IMR-90 (cell line): ENCODE measurements around the gene ANKMY1. TPM values are rescaled to one million over a fixed set of nuclear protein-coding genes. Genes with fewer than 3 reads are reported as not detected.

Experiments
- ATAC-seq: fragments of 200-7000 bp; cut with Tn5 transposase; 2 replicates; pipeline ENCODE4 v1.9.1; 2020; ENCODE audit warnings: low read depth, mild to moderate bottlenecking, moderate library complexity
- BruUV-seq: library from RNA; stranded (reverse); fragments of 400-500 nt; replicated peaks from 2 replicates; lab custom pipeline; 2021; lab: Mats Ljungman, UMichigan
- CTCF ChIA-PET: fragments of 300-600 bp; formaldehyde crosslinking; extraction: SDS; loops from one replicate; lab custom pipeline; 2021; ENCODE audit warnings: antibody characterized with exemption; lab: Yijun Ruan, JAX
- POLR2A ChIA-PET: fragments of 300-600 bp; sonication (Branson Sonifier 250); formaldehyde crosslinking; loops from one replicate; lab custom pipeline; 2022; ENCODE audit warnings: antibody characterized with exemption; ENCODE audit not compliant: unreplicated experiment; lab: Charles Lee
- DNase-seq: peaks from one replicate; pipeline ENCODE4 v3.0.0; 2013
- H2AFZ ChIP-seq: replicated peaks from 2 replicates; pipeline ENCODE3; 2013; ENCODE audit warnings: low read length, mild to moderate bottlenecking; ENCODE audit not compliant: poor library complexity
- H2AK5ac ChIP-seq: 2 replicates; pipeline ENCODE4 v1.6.1; 2013; ENCODE audit warnings: low read depth, low read length, inconsistent platforms
- H2AK9ac ChIP-seq: replicated peaks from 2 replicates; pipeline ENCODE3; 2013; ENCODE audit warnings: mild to moderate bottlenecking, low read depth, low read length, moderate library complexity; ENCODE audit not compliant: poor library complexity
- H2BK120ac ChIP-seq: 2 replicates; pipeline ENCODE4 v1.6.1; 2013; ENCODE audit warnings: low read depth, low read length, inconsistent platforms
- H2BK15ac ChIP-seq: 3 replicates; pipeline ENCODE4 v1.6.1; 2013; ENCODE audit warnings: low read depth, low read length, inconsistent platforms
- H2BK20ac ChIP-seq: 2 replicates; pipeline ENCODE4 v1.6.1; 2013; ENCODE audit warnings: low read depth, mild to moderate bottlenecking, inconsistent platforms, low read length, moderate library complexity
- H2BK5ac ChIP-seq: 2 replicates; pipeline ENCODE4 v1.6.1; 2013; ENCODE audit warnings: mild to moderate bottlenecking, low read depth, low read length, inconsistent platforms; ENCODE audit not compliant: poor library complexity, severe bottlenecking
- H3K14ac ChIP-seq: replicated peaks from 2 replicates; pipeline ENCODE4 v1.6.1; 2013; ENCODE audit warnings: low read depth, low read length, inconsistent platforms
- H3K18ac ChIP-seq: 2 replicates; pipeline ENCODE4 v1.6.1; 2013; ENCODE audit warnings: low read depth, low read length, control low read depth
- H3K23ac ChIP-seq: 2 replicates; pipeline ENCODE4 v1.6.1; 2013; ENCODE audit warnings: low read depth, low read length, inconsistent platforms
- H3K27ac ChIP-seq: 2 replicates; pipeline ENCODE4 v1.5.1; 2013; ENCODE audit warnings: mild to moderate bottlenecking, control low read depth, low read length; ENCODE audit not compliant: insufficient read depth
- H3K27me3 ChIP-seq: 2 replicates; pipeline ENCODE4 v1.6.1; 2013; ENCODE audit warnings: low read length; ENCODE audit not compliant: control insufficient read depth, insufficient read depth
- H3K36me3 ChIP-seq: 2 replicates; pipeline ENCODE4 v1.6.1; 2013; ENCODE audit warnings: low read length, mixed read lengths; ENCODE audit not compliant: control insufficient read depth, insufficient read depth
- H3K4ac ChIP-seq: 2 replicates; pipeline ENCODE4 v1.6.1; 2013; ENCODE audit warnings: low read depth, low read length, inconsistent platforms
- H3K4me1 ChIP-seq: 2 replicates; pipeline ENCODE4 v1.6.1; 2013; ENCODE audit warnings: low read length, mixed read lengths; ENCODE audit not compliant: control insufficient read depth, insufficient read depth
- H3K4me2 ChIP-seq: 2 replicates; pipeline ENCODE4 v1.6.1; 2013; ENCODE audit warnings: low read depth, mild to moderate bottlenecking, control low read depth, low read length, moderate library complexity
- H3K4me3 ChIP-seq: 2 replicates; pipeline ENCODE4 v1.5.1; 2013; ENCODE audit warnings: low read depth, mild to moderate bottlenecking, control low read depth, low read length, moderate library complexity; ENCODE audit not compliant: insufficient read depth
- H3K56ac ChIP-seq: 2 replicates; pipeline ENCODE4 v1.6.1; 2013; ENCODE audit warnings: low read length, inconsistent platforms; ENCODE audit not compliant: insufficient read depth; ENCODE audit errors: extremely low read depth
- H3K79me1 ChIP-seq, 2 experiments: 2 replicates each; pipeline ENCODE4 v1.6.1; 2013; ENCODE audit warnings: low read length in 2 of 2, inconsistent platforms in 1 of 2, low read depth in 1 of 2
- H3K9ac ChIP-seq: 2 replicates; pipeline ENCODE4 v1.6.1; 2013; ENCODE audit warnings: low read depth, low read length, control low read depth
- H3K9me1 ChIP-seq: 2 replicates; pipeline ENCODE4 v1.6.1; 2013; ENCODE audit warnings: low read length, inconsistent platforms; ENCODE audit not compliant: insufficient read depth
- H3K9me3 ChIP-seq: 2 replicates; pipeline ENCODE4 v1.6.1; 2013; ENCODE audit warnings: low read length; ENCODE audit not compliant: control insufficient read depth, insufficient read depth
- H4K20me1 ChIP-seq: 2 replicates; pipeline ENCODE4 v1.6.1; 2013; ENCODE audit warnings: low read length, inconsistent platforms; ENCODE audit not compliant: insufficient read depth
- H4K5ac ChIP-seq: 2 replicates; pipeline ENCODE4 v1.6.1; 2013; ENCODE audit warnings: mild to moderate bottlenecking, low read depth, low read length, control low read depth
- H4K8ac ChIP-seq, 2 experiments: 2 replicates each; pipeline ENCODE4 v1.6.1; 2013; ENCODE audit warnings: low read depth in 2 of 2, low read length in 2 of 2, control low read depth in 1 of 2, inconsistent platforms in 1 of 2
- H4K91ac ChIP-seq: 2 replicates; pipeline ENCODE4 v1.6.1; 2013; ENCODE audit warnings: low read depth, low read length, inconsistent platforms; ENCODE audit not compliant: insufficient read depth
- BHLHE40 ChIP-seq: fragments of 150-350 bp; IDR thresholded peaks from 2 replicates; pipeline ENCODE4 v1.6.1; 2016; ENCODE audit warnings: mild to moderate bottlenecking, low read depth, low read length
- CEBPB ChIP-seq: IDR thresholded peaks from 2 replicates; pipeline ENCODE4 v1.6.1; 2012; ENCODE audit warnings: low read depth, low read length, improper control_type of control experiment
- CHD1 ChIP-seq: IDR thresholded peaks from 2 replicates; pipeline ENCODE4 v1.6.1; 2012; ENCODE audit warnings: low read depth, low read length, improper control_type of control experiment
- FOS ChIP-seq: fragments of 150-350 bp; IDR thresholded peaks from 2 replicates; pipeline ENCODE4 v1.6.1; 2016; ENCODE audit warnings: low read depth, low read length
- MAFK ChIP-seq: IDR thresholded peaks from 2 replicates; pipeline ENCODE4 v1.6.1; 2012; ENCODE audit warnings: low read depth, low read length, improper control_type of control experiment
- MAZ ChIP-seq: IDR thresholded peaks from 2 replicates; pipeline ENCODE4 v1.6.1; 2012; ENCODE audit warnings: low read depth, mild to moderate bottlenecking, low read length, improper control_type of control experiment, moderate library complexity, borderline replicate concordance
- MXI1 ChIP-seq: IDR thresholded peaks from 2 replicates; pipeline ENCODE4 v1.6.1; 2012; ENCODE audit warnings: low read depth, mild to moderate bottlenecking, low read length, moderate library complexity, borderline replicate concordance
- NFE2L2 ChIP-seq: fragments of 150-350 bp; IDR thresholded peaks from 2 replicates; pipeline ENCODE4 v1.6.1; 2016; ENCODE audit warnings: low read depth, mild to moderate bottlenecking, low read length
- RAD21 ChIP-seq: IDR thresholded peaks from 2 replicates; pipeline ENCODE4 v1.6.1; 2012; ENCODE audit warnings: low read length, improper control_type of control experiment
- RFX5 ChIP-seq: IDR thresholded peaks from 2 replicates; pipeline ENCODE4 v1.8.0; 2012; ENCODE audit warnings: low read depth, mild to moderate bottlenecking, low read length, moderate library complexity
- SMC3 ChIP-seq: fragments of 150-350 bp; IDR thresholded peaks from 2 replicates; pipeline ENCODE4 v1.6.1; 2016; ENCODE audit warnings: low read depth, mild to moderate bottlenecking, antibody characterized with exemption, low read length, moderate library complexity
- WGBS, 2 experiments: methylation state at CpG; one replicate each; pipeline versions ENCODE4 v1.1.5 to v1.1.7; 2013; ENCODE audit warnings: missing lambda C conversion rate in 2 of 2; ENCODE audit not compliant: insufficient read length in 1 of 2; ENCODE audit errors: extremely low coverage in 2 of 2; 5-methylcytosine and 5-hydroxymethylcytosine counted together
- dilution Hi-C: fragments of 300-500 bp; cut with HindIII; formaldehyde crosslinking; loops from one replicate; pipeline ENCODE4 v1.14.3; 2018; ENCODE audit warnings: low sequenced_read_pairs; ENCODE audit not compliant: unreplicated experiment
- in situ Hi-C: fragments of 300-500 bp; cut with MboI; formaldehyde crosslinking; loops from 3 replicates; pipeline ENCODE4 v1.14.3; 2019; ENCODE audit warnings: low sequenced_read_pairs, inconsistent platforms, mixed read lengths
- intact Hi-C: fragments of 100-400 bp; cut with micrococcal nuclease; formaldehyde crosslinking; loops from 2 replicates; pipeline ENCODE4 v1.10.0; 2022
- polyA plus RNA-seq, 3 experiments: library from polyadenylated mRNA; depleted of rRNA; stranded (reverse); fragments of >200 nt; gene quantifications; 2 replicates each; pipeline ENCODE4 v1.2.3, GENCODE V29; 2012; ENCODE audit warnings: low replicate concordance in 1 of 3
- total RNA-seq: library from RNA; depleted of rRNA; stranded (reverse); fragments of >200 nt; gene quantifications from 2 replicates; pipeline ENCODE4 v1.2.3, GENCODE V29; 2012
- TF ChIP-seq, protein P1 (sequence below): fragments of 150-350 bp; IDR thresholded peaks from 2 replicates; pipeline ENCODE4 v1.6.1; 2017; ENCODE audit warnings: mild to moderate bottlenecking, antibody characterized with exemption, low read length, low read depth
- TF ChIP-seq, protein P2 (sequence below): fragments of 150-350 bp; IDR thresholded peaks from 2 replicates; pipeline ENCODE4 v1.6.1; 2016; ENCODE audit warnings: low read depth, mild to moderate bottlenecking, low read length, moderate library complexity, borderline replicate concordance

The ANKMY1 gene
- total and polyA plus RNA-seq, 2 of the 4 experiments (the other 2 are of a cell fraction) = 2.9 to 5.5 TPM

DNA sequence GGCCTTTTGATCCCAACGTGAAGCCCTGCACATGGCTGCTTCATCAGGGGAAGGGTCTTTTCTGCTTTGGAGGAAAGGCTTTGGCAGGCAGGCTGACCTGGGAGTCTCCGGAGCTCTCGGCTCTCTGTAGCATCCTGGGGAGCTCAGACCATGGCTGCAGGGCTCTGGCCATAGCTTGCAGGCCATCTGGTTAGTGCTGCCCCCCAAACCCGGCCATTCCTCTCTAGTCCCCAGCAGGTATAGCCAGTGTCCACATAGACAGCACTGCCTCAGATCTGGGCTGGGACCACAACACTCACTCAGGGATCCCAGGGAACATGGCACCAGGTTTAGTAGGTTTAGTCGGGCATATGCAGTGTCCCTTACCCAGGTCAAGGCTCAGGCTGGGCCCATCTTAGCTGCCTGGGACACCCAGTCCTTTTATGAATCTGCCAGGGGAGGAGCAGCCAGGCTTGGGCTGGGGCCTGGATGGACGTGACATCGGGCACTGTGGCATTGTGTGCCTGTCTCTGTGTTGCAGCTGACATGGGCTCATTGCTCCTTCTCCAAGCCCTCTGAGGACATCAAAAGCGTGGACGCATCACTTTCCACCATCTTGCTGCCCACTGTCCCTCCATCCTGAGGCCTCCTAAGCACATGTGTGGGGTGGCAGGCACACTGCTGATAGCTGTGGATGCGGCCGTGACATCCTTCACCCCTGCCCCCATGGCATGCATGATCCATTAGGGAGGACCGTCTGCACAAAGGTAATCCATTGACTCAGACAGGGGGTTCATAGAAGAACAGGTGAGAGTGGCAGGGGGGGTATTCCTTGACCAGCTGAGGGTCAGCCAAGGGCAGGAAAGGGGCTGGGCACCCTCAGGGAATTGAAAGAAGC, 48.3 kb upstream of the ANKMY1 start:
- Histone ChIP-seq H3K27ac (no peak overlapping the region), H3K9me3 (no peaks in the 10 kb centered on the region), H3K79me1 (no peaks in the 10 kb centered on the region), H3K23ac (no peak overlapping the region), H4K8ac (no peak overlapping the region), H4K91ac (no peak overlapping the region), H3K56ac (no peak overlapping the region), H2BK5ac (no peak overlapping the region), H3K4me3 (no peak overlapping the region), H3K9me1 (no peaks in the 10 kb centered on the region; the same call in 1 of the 2 replicates), H3K27me3 (no peaks in the 10 kb centered on the region), H2AFZ (no peak overlapping the region), H3K18ac (no peak overlapping the region), H3K36me3 (peaks cover 1% of the 10 kb centered on the region; the same call in 1 of the 2 replicates), H2AK9ac (no peak overlapping the region), H3K4me1 (no peaks in the 10 kb centered on the region), H2BK120ac (no peak overlapping the region), H3K4ac (no peak overlapping the region), H2BK20ac (no peak overlapping the region), H4K20me1 (no peaks in the 10 kb centered on the region), H3K9ac (no peak overlapping the region), H4K5ac (no peak overlapping the region), H3K14ac (no peak overlapping the region), H2AK5ac (no peak overlapping the region), H3K4me2 (no peak overlapping the region), H2BK15ac (no peak overlapping the region)
- ChIA-PET CTCF (no interaction called here), POLR2A (no interaction called here)
- no peak for TF ChIP-seq FOS
- no peak for TF ChIP-seq RFX5
- TF ChIP-seq MAFK = no peak
- no peak for TF ChIP-seq MAZ
- no peak for TF ChIP-seq NFE2L2
- no peak for TF ChIP-seq MXI1
- no peak for TF ChIP-seq SMC3
- TF ChIP-seq, protein P1, sequence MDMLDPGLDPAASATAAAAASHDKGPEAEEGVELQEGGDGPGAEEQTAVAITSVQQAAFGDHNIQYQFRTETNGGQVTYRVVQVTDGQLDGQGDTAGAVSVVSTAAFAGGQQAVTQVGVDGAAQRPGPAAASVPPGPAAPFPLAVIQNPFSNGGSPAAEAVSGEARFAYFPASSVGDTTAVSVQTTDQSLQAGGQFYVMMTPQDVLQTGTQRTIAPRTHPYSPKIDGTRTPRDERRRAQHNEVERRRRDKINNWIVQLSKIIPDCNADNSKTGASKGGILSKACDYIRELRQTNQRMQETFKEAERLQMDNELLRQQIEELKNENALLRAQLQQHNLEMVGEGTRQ = no peak
- TF ChIP-seq CHD1 = no peak
- no peak for TF ChIP-seq CEBPB
- TF ChIP-seq, protein P2, sequence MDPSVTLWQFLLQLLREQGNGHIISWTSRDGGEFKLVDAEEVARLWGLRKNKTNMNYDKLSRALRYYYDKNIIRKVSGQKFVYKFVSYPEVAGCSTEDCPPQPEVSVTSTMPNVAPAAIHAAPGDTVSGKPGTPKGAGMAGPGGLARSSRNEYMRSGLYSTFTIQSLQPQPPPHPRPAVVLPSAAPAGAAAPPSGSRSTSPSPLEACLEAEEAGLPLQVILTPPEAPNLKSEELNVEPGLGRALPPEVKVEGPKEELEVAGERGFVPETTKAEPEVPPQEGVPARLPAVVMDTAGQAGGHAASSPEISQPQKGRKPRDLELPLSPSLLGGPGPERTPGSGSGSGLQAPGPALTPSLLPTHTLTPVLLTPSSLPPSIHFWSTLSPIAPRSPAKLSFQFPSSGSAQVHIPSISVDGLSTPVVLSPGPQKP = no peak
- no peak for TF ChIP-seq BHLHE40
- no peak for TF ChIP-seq RAD21
- intact Hi-C loops = no loop called here
- DNase-seq (no peak), ATAC-seq (no peak)
- in situ Hi-C loops = no loop called here
- dilution Hi-C loops = no loop called here
- BruUV-seq = no TSS peak
- WGBS, 2 experiments = 93% methylated on average over 4 of the region's 12 CpGs; no CpG with 5 or more reads in 1 of the 2 experiments
